Measurements from ENCODE around the gene DHDDS. TPM values are rescaled to one million over a fixed set of nuclear protein-coding genes. Genes with fewer than 3 reads are reported as not detected.
"Not testable (repeated sequence)": the region's sequence is repeated elsewhere in the genome, so short reads cannot be mapped to it uniquely, and the experiment has no call there.

Gene DHDDS
- polyA plus RNA-seq, 1 donor = 35.2 TPM

GRCh38 chr1:26496861-26497260 is 64.7 kb downstream of the DHDDS start:
- peaks cover 14% of the 10 kb centered on the region for H3K4me1 ChIP-seq (ENCODE audit: control insufficient read depth, insufficient read depth, low read length)
- no CpG with 5 or more reads among the region's 4 CpGs for WGBS (ENCODE audit: insufficient coverage, low lambda C conversion rate)
- no peak overlapping the region for H3K4me3 ChIP-seq (ENCODE audit: low read length)
- H3K27me3 ChIP-seq (ENCODE audit: control insufficient read depth, insufficient read depth, low read length) = no peaks in the 10 kb centered on the region
- peak in 1 of 2 donors; percentile 24 for DNase-seq
- no peak overlapping the region for H3K27ac ChIP-seq (ENCODE audit: low read length)
- no peaks in the 10 kb centered on the region for H3K36me3 ChIP-seq (ENCODE audit: control insufficient read depth, insufficient read depth, low read length)
- no peaks in the 10 kb centered on the region for H3K9me3 ChIP-seq (ENCODE audit: control insufficient read depth, low read depth, low read length)

- H3K9me3 ChIP-seq (ENCODE audit: control insufficient read depth, low read depth, low read length) = no peaks in the 10 kb centered on the region
- WGBS (ENCODE audit: insufficient coverage, low lambda C conversion rate) = 100% methylated on average over 2 of the region's 7 CpGs
- no peak for DNase-seq
- peaks cover 22% of the 10 kb centered on the region for H3K4me1 ChIP-seq (ENCODE audit: control insufficient read depth, insufficient read depth, low read length)
- H3K36me3 ChIP-seq (ENCODE audit: control insufficient read depth, insufficient read depth, low read length) = no peaks in the 10 kb centered on the region
- H3K4me3 ChIP-seq (ENCODE audit: low read length) = no peak overlapping the region
- no peak overlapping the region for H3K27ac ChIP-seq (ENCODE audit: low read length)
- no peaks in the 10 kb centered on the region for H3K27me3 ChIP-seq (ENCODE audit: control insufficient read depth, insufficient read depth, low read length)
Observed at GRCh38 chr1:26498894-26499293, 66.8 kb downstream of the DHDDS start.

- peak; percentile 81 to 94 for DNase-seq
- Histone ChIP-seq H3K4me1 (ENCODE audit: control insufficient read depth, insufficient read depth, low read length) (peaks cover 22% of the 10 kb centered on the region), H3K27ac (ENCODE audit: low read length) (peak overlapping the region; percentile 97), H3K27me3 (ENCODE audit: control insufficient read depth, insufficient read depth, low read length) (no peaks in the 10 kb centered on the region), H3K9me3 (ENCODE audit: control insufficient read depth, low read depth, low read length) (no peaks in the 10 kb centered on the region), H3K4me3 (ENCODE audit: low read length) (peak overlapping the region; percentile 79), H3K36me3 (ENCODE audit: control insufficient read depth, insufficient read depth, low read length) (no peaks in the 10 kb centered on the region)
- no CpG with 5 or more reads among the region's 74 CpGs for WGBS (ENCODE audit: insufficient coverage, low lambda C conversion rate)
Observed at GRCh38 chr1:26500488-26501175, 68.5 kb downstream of the DHDDS start.

GRCh38 chr1:26510711-26511110 is 78.6 kb downstream of the DHDDS start:
- not testable (repeated sequence) for H3K27me3 ChIP-seq (ENCODE audit: control insufficient read depth, insufficient read depth, low read length); DNase-seq; H3K4me1 ChIP-seq (ENCODE audit: control insufficient read depth, insufficient read depth, low read length); H3K27ac ChIP-seq (ENCODE audit: low read length); H3K9me3 ChIP-seq (ENCODE audit: control insufficient read depth, low read depth, low read length); H3K36me3 ChIP-seq (ENCODE audit: control insufficient read depth, insufficient read depth, low read length); H3K4me3 ChIP-seq (ENCODE audit: low read length)
- WGBS (ENCODE audit: insufficient coverage, low lambda C conversion rate) = no CpG with 5 or more reads among the region's 2 CpGs

- not testable (repeated sequence) for H3K27me3 ChIP-seq (ENCODE audit: control insufficient read depth, insufficient read depth, low read length); H3K4me1 ChIP-seq (ENCODE audit: control insufficient read depth, insufficient read depth, low read length); H3K4me3 ChIP-seq (ENCODE audit: low read length); H3K9me3 ChIP-seq (ENCODE audit: control insufficient read depth, low read depth, low read length); DNase-seq; H3K36me3 ChIP-seq (ENCODE audit: control insufficient read depth, insufficient read depth, low read length); H3K27ac ChIP-seq (ENCODE audit: low read length)
- WGBS (ENCODE audit: insufficient coverage, low lambda C conversion rate) = no CpG with 5 or more reads among the region's 4 CpGs
Observed at GRCh38 chr1:26515836-26516235, 83.7 kb downstream of the DHDDS start.

- Histone ChIP-seq H3K36me3 (ENCODE audit: control insufficient read depth, insufficient read depth, low read length) (no peaks in the 10 kb centered on the region), H3K27ac (ENCODE audit: low read length) (no peak overlapping the region), H3K9me3 (ENCODE audit: control insufficient read depth, low read depth, low read length) (no peaks in the 10 kb centered on the region), H3K4me1 (ENCODE audit: control insufficient read depth, insufficient read depth, low read length) (no peaks in the 10 kb centered on the region), H3K27me3 (ENCODE audit: control insufficient read depth, insufficient read depth, low read length) (no peaks in the 10 kb centered on the region), H3K4me3 (ENCODE audit: low read length) (no peak overlapping the region)
- no peak for DNase-seq
- WGBS (ENCODE audit: insufficient coverage, low lambda C conversion rate) = no CpG with 5 or more reads among the region's 4 CpGs
Observed at GRCh38 chr1:26516987-26517765, 85.1 kb downstream of the DHDDS start.

- no CpG with 5 or more reads among the region's 1 CpG for WGBS (ENCODE audit: insufficient coverage, low lambda C conversion rate)
- no peak for DNase-seq
- no peak overlapping the region for H3K4me3 ChIP-seq (ENCODE audit: low read length)
- H3K36me3 ChIP-seq (ENCODE audit: control insufficient read depth, insufficient read depth, low read length) = no peaks in the 10 kb centered on the region
- no peaks in the 10 kb centered on the region for H3K27me3 ChIP-seq (ENCODE audit: control insufficient read depth, insufficient read depth, low read length)
- no peaks in the 10 kb centered on the region for H3K9me3 ChIP-seq (ENCODE audit: control insufficient read depth, low read depth, low read length)
- H3K27ac ChIP-seq (ENCODE audit: low read length) = no peak overlapping the region
- H3K4me1 ChIP-seq (ENCODE audit: control insufficient read depth, insufficient read depth, low read length) = no peaks in the 10 kb centered on the region
Observed at GRCh38 chr1:26517766-26518049, 85.6 kb downstream of the DHDDS start.

- Histone ChIP-seq H3K27me3 (ENCODE audit: control insufficient read depth, insufficient read depth, low read length) (no peaks in the 10 kb centered on the region), H3K4me1 (ENCODE audit: control insufficient read depth, insufficient read depth, low read length) (no peaks in the 10 kb centered on the region), H3K36me3 (ENCODE audit: control insufficient read depth, insufficient read depth, low read length) (no peaks in the 10 kb centered on the region), H3K27ac (ENCODE audit: low read length) (no peak overlapping the region), H3K9me3 (ENCODE audit: control insufficient read depth, low read depth, low read length) (no peaks in the 10 kb centered on the region), H3K4me3 (ENCODE audit: low read length) (no peak overlapping the region)
- 83% methylated on average over 4 of the region's 6 CpGs for WGBS (ENCODE audit: insufficient coverage, low lambda C conversion rate)
- no peak for DNase-seq
Observed at GRCh38 chr1:26518355-26518754, 86.2 kb downstream of the DHDDS start.

GRCh38 chr1:26520339-26520738 is 88.2 kb downstream of the DHDDS start:
- Histone ChIP-seq H3K4me3 (ENCODE audit: low read length) (no peak overlapping the region), H3K36me3 (ENCODE audit: control insufficient read depth, insufficient read depth, low read length) (no peaks in the 10 kb centered on the region), H3K9me3 (ENCODE audit: control insufficient read depth, low read depth, low read length) (no peaks in the 10 kb centered on the region), H3K4me1 (ENCODE audit: control insufficient read depth, insufficient read depth, low read length) (no peaks in the 10 kb centered on the region), H3K27me3 (ENCODE audit: control insufficient read depth, insufficient read depth, low read length) (peaks cover 7% of the 10 kb centered on the region), H3K27ac (ENCODE audit: low read length) (no peak overlapping the region)
- no peak for DNase-seq
- no CpG with 5 or more reads among the region's 5 CpGs for WGBS (ENCODE audit: insufficient coverage, low lambda C conversion rate)
